H1 (cell line): ENCODE results near the gene THEM5. TPM values are rescaled to one million over a fixed set of nuclear protein-coding genes. Genes with fewer than 3 reads are reported as not detected.

Experiments
- CTCF ChIA-PET: fragments of 300-600 bp; sonication (Branson Sonifier 250); formaldehyde crosslinking; loops from one replicate; lab custom pipeline; 2021; ENCODE audit not compliant: partially characterized antibody; lab: Charles Lee
- POLR2A ChIA-PET: fragments of 300-600 bp; sonication (Branson Sonifier 250); formaldehyde crosslinking; loops from one replicate; lab custom pipeline; 2021; ENCODE audit warnings: inconsistent platforms; ENCODE audit not compliant: partially characterized antibody; lab: Charles Lee
- DNase-seq, 2 experiments: peaks; one replicate each; pipeline versions ENCODE4 v3.0.0 to v3.0.0-alpha.2; 2010 to 2022; ENCODE audit warnings: low spot score in 2 of 2, low read depth in 1 of 2, mixed read lengths in 1 of 2
- FAIRE-seq: peaks from 2 replicates; lab custom pipeline; 2011; peaks lifted over from hg19 to GRCh38; lab: Jason Lieb, UNC
- H2AFZ ChIP-seq: 2 replicates; pipeline ENCODE4 v1.8.1; 2012; ENCODE audit warnings: low read length, inconsistent platforms
- H2AK5ac ChIP-seq: 2 replicates; pipeline ENCODE4 v1.6.1; 2013; ENCODE audit warnings: low read depth, low read length
- H2BK120ac ChIP-seq: replicated peaks from 2 replicates; pipeline ENCODE3; 2013; ENCODE audit warnings: low read depth, low read length, inconsistent platforms
- H2BK12ac ChIP-seq: 2 replicates; pipeline ENCODE4 v1.6.1; 2013; ENCODE audit warnings: low read depth, low read length
- H2BK15ac ChIP-seq: 2 replicates; pipeline ENCODE4 v1.6.1; 2013; ENCODE audit warnings: low read length
- H2BK20ac ChIP-seq: 2 replicates; pipeline ENCODE4 v1.6.1; 2013; ENCODE audit warnings: low read length
- H2BK5ac ChIP-seq: 2 replicates; pipeline ENCODE4 v1.6.1; 2013; ENCODE audit warnings: low read depth, low read length
- H3K14ac ChIP-seq: 2 replicates; pipeline ENCODE4 v1.6.1; 2013; ENCODE audit warnings: inconsistent platforms; ENCODE audit not compliant: insufficient read length
- H3K18ac ChIP-seq: 2 replicates; pipeline ENCODE4 v1.6.1; 2013; ENCODE audit warnings: low read length; ENCODE audit errors: extremely low read depth
- H3K23ac ChIP-seq: 2 replicates; pipeline ENCODE4 v1.6.1; 2013; ENCODE audit warnings: inconsistent platforms; ENCODE audit not compliant: insufficient read length
- H3K23me2 ChIP-seq: 2 replicates; pipeline ENCODE4 v1.6.1; 2013; ENCODE audit warnings: low read depth, low read length
- H3K27ac ChIP-seq: 2 replicates; pipeline ENCODE4 v1.6.1; 2011; ENCODE audit warnings: low read depth, low read length, inconsistent platforms
- H3K27me3 ChIP-seq, 4 experiments: replicated peaks in 1 of 4; 1 replicate in 1 of 4; 2 replicates in 3 of 4; pipeline versions ENCODE4 v1.6.1 to v1.8.1; 2011 to 2013; ENCODE audit warnings: low read length in 3 of 4, mild to moderate bottlenecking in 3 of 4, inconsistent platforms in 2 of 4, mixed read lengths in 2 of 4, moderate library complexity in 1 of 4; ENCODE audit not compliant: control insufficient read depth in 3 of 4, insufficient read depth in 3 of 4; ENCODE audit errors: extremely low read depth in 1 of 4
- H3K36me3 ChIP-seq, 4 experiments: 2 replicates each; pipeline versions ENCODE4 v1.6.1 to v1.8.1; 2011 to 2013; ENCODE audit warnings: mild to moderate bottlenecking in 4 of 4, low read length in 3 of 4, moderate library complexity in 2 of 4, control low read depth in 1 of 4, inconsistent platforms in 1 of 4; ENCODE audit not compliant: insufficient read depth in 4 of 4, control insufficient read depth in 2 of 4
- H3K4ac ChIP-seq: replicated peaks from 2 replicates; pipeline ENCODE3; 2013; ENCODE audit warnings: low read length, low read depth, mixed read lengths, inconsistent platforms; ENCODE audit not compliant: insufficient read length
- H3K4me1 ChIP-seq, 4 experiments: replicated peaks in 1 of 4; 1 replicate in 1 of 4; 2 replicates in 3 of 4; pipeline versions ENCODE4 v1.6.1 to v1.8.1; 2011 to 2013; ENCODE audit warnings: low read length in 3 of 4, inconsistent platforms in 2 of 4, mixed read lengths in 1 of 4; ENCODE audit not compliant: insufficient read depth in 4 of 4, control insufficient read depth in 3 of 4
- H3K4me2 ChIP-seq, 2 experiments: 2 replicates each; pipeline versions ENCODE4 v1.6.1 to v1.8.1; 2011 to 2013; ENCODE audit warnings: low read depth in 2 of 2, low read length in 2 of 2, control low read depth in 1 of 2, inconsistent platforms in 1 of 2, mild to moderate bottlenecking in 1 of 2; ENCODE audit not compliant: insufficient read depth in 1 of 2
- H3K4me3 ChIP-seq, 4 experiments: fragments of 200-600, 300-600 bp in 1 of 4; sonication (generic), shearing (Covaris generic), sonication (Bioruptor Twin) in 1 of 4; 2 replicates each; pipeline versions ENCODE4 v1.5.1 to v1.8.1; 2011 to 2016; ENCODE audit warnings: low read length in 4 of 4, low read depth in 3 of 4, control low read depth in 2 of 4, inconsistent platforms in 2 of 4, mild to moderate bottlenecking in 2 of 4, mixed read lengths in 1 of 4, moderate library complexity in 1 of 4; ENCODE audit not compliant: insufficient read depth in 2 of 4; ENCODE audit errors: extremely low read depth in 1 of 4
- H3K56ac ChIP-seq: replicated peaks from 2 replicates; pipeline ENCODE3; 2013; ENCODE audit warnings: low read depth, mild to moderate bottlenecking, mixed read lengths, low read length, inconsistent platforms; ENCODE audit not compliant: insufficient read length
- H3K79me1 ChIP-seq: 2 replicates; pipeline ENCODE4 v1.6.1; 2013; ENCODE audit warnings: low read depth, low read length, control low read depth
- H3K79me2 ChIP-seq, 2 experiments: 2 replicates each; pipeline versions ENCODE4 v1.6.1 to v1.8.1; 2012 to 2013; ENCODE audit warnings: low read length in 2 of 2, mild to moderate bottlenecking in 2 of 2, inconsistent platforms in 1 of 2; ENCODE audit not compliant: insufficient read depth in 2 of 2, control insufficient read depth in 1 of 2
- H3K9ac ChIP-seq, 4 experiments: replicated peaks in 1 of 4; 1 replicate in 1 of 4; 2 replicates in 3 of 4; pipeline versions ENCODE4 v1.6.1 to v1.8.1; 2011 to 2013; ENCODE audit warnings: low read depth in 3 of 4, low read length in 3 of 4, control low read depth in 2 of 4, mild to moderate bottlenecking in 2 of 4, moderate library complexity in 2 of 4, inconsistent platforms in 1 of 4; ENCODE audit errors: extremely low read depth in 1 of 4
- H3K9me3 ChIP-seq, 2 experiments: 2 replicates each; pipeline versions ENCODE4 v1.6.1 to v1.8.1; 2012 to 2013; ENCODE audit warnings: mild to moderate bottlenecking in 2 of 2, moderate library complexity in 2 of 2, control low read depth in 1 of 2, inconsistent platforms in 1 of 2, low read depth in 1 of 2, low read length in 1 of 2, mixed read lengths in 1 of 2; ENCODE audit not compliant: insufficient read depth in 2 of 2
- H4K20me1 ChIP-seq, 2 experiments: replicated peaks in 1 of 2; 2 replicates each; pipeline versions ENCODE3 to v1.8.1; 2011 to 2013; ENCODE audit warnings: inconsistent platforms in 2 of 2, low read length in 2 of 2, mild to moderate bottlenecking in 1 of 2; ENCODE audit not compliant: insufficient read depth in 2 of 2, control insufficient read depth in 1 of 2
- H4K5ac ChIP-seq: 2 replicates; pipeline ENCODE4 v1.6.1; 2013; ENCODE audit warnings: low read length, low read depth, mixed read lengths, inconsistent platforms; ENCODE audit not compliant: insufficient read length
- H4K8ac ChIP-seq: 2 replicates; pipeline ENCODE4 v1.8.0; 2013; ENCODE audit warnings: mild to moderate bottlenecking, moderate library complexity, low read length, inconsistent platforms; ENCODE audit not compliant: insufficient read depth; ENCODE audit errors: extremely low read depth
- H4K91ac ChIP-seq: replicated peaks from 2 replicates; pipeline ENCODE3; 2013; ENCODE audit warnings: low read length, mixed read lengths, inconsistent platforms; ENCODE audit not compliant: insufficient read length
- CBX8 ChIP-seq: fragments of 300-800, 300-1000 bp; sonication (generic); IDR thresholded peaks from 2 replicates; pipeline ENCODE4 v1.7.1; 2016; ENCODE audit warnings: low read depth, low read length, borderline replicate concordance
- CEBPB ChIP-seq: IDR thresholded peaks from 2 replicates; pipeline ENCODE4 v1.6.1; 2012; ENCODE audit warnings: low read depth, low read length
- CHD1 ChIP-seq: IDR thresholded peaks from 2 replicates; pipeline ENCODE4 v1.6.1; 2012; ENCODE audit warnings: low read depth, low read length, improper control_type of control experiment
- CHD2 ChIP-seq: IDR thresholded peaks from 2 replicates; pipeline ENCODE4 v1.6.1; 2012; ENCODE audit warnings: low read length, improper control_type of control experiment
- EZH2 ChIP-seq: fragments of 200-600 bp; sonication (generic); IDR thresholded peaks from 2 replicates; pipeline ENCODE4 v1.7.1; 2012; ENCODE audit warnings: low read depth, mild to moderate bottlenecking, moderate library complexity, low read length, inconsistent platforms; ENCODE audit not compliant: severe bottlenecking
- JUND ChIP-seq: IDR thresholded peaks from 2 replicates; pipeline ENCODE4 v1.6.1; 2011; ENCODE audit warnings: mild to moderate bottlenecking, improper control_type of control experiment, low read length
- KDM1A ChIP-seq: fragments of 200-600, 300-600 bp; sonication (generic); IDR thresholded peaks from 2 replicates; pipeline ENCODE4 v1.7.1; 2016; ENCODE audit warnings: mild to moderate bottlenecking, low read length, borderline replicate concordance
- NANOG ChIP-seq: IDR thresholded peaks from 2 replicates; pipeline ENCODE4 v1.6.1; 2011; ENCODE audit warnings: low read length, low read depth, mild to moderate bottlenecking, inconsistent platforms; ENCODE audit not compliant: insufficient read depth, poor library complexity, severe bottlenecking
- POLR2A ChIP-seq, 2 experiments: IDR thresholded peaks; 1 replicate in 1 of 2; 2 replicates in 1 of 2; pipeline ENCODE4 v1.6.1; 2011; ENCODE audit warnings: low read depth in 2 of 2, low read length in 2 of 2, mild to moderate bottlenecking in 2 of 2; ENCODE audit errors: control extremely low read depth in 1 of 2
- SAP30 ChIP-seq: fragments of 300-600 bp; sonication (generic); IDR thresholded peaks from 2 replicates; pipeline ENCODE4 v1.7.1; 2012; ENCODE audit warnings: low read length, moderate library complexity, mild to moderate bottlenecking, inconsistent platforms; ENCODE audit not compliant: insufficient read depth, insufficient replicate concordance
- SIN3A ChIP-seq, 2 experiments: IDR thresholded peaks in 1 of 2; conservative IDR thresholded peaks in 1 of 2; 2 replicates each; pipeline ENCODE4 v1.6.1; 2011 to 2012; ENCODE audit warnings: low read length in 2 of 2, improper control_type of control experiment in 1 of 2, low read depth in 1 of 2, mild to moderate bottlenecking in 1 of 2
- SRF ChIP-seq: IDR thresholded peaks from 2 replicates; pipeline ENCODE4 v1.6.1; 2011; ENCODE audit warnings: mild to moderate bottlenecking, low read depth, low read length, moderate library complexity
- TAF7 ChIP-seq: optimal IDR thresholded peaks from 2 replicates; pipeline ENCODE3; 2011; ENCODE audit warnings: low read depth, mild to moderate bottlenecking, inconsistent platforms, low read length, moderate library complexity, borderline replicate concordance
- YY1 ChIP-seq: IDR thresholded peaks from 2 replicates; pipeline ENCODE4 v1.6.1; 2011; ENCODE audit warnings: low read depth, mild to moderate bottlenecking, low read length
- WGBS, 2 experiments: shearing (Covaris generic) in 1 of 2; methylation state at CpG; one replicate each; pipeline versions ENCODE4 v1.1.6 to v1.1.7; 2013 to 2015; ENCODE audit warnings: low lambda C conversion rate in 2 of 2, mixed read lengths in 2 of 2, inconsistent platforms in 1 of 2, low coverage in 1 of 2, missing lambda C conversion rate in 1 of 2; ENCODE audit not compliant: insufficient replicate concordance in 2 of 2, insufficient coverage in 1 of 2, insufficient read length in 1 of 2; ENCODE audit errors: extremely low coverage in 1 of 2, missing lambda C conversion rate in 1 of 2; 5-methylcytosine and 5-hydroxymethylcytosine counted together
- polyA plus RNA-seq, 7 experiments: library from polyadenylated mRNA; depleted of rRNA in 3 of 7; stranded (reverse) in 5 of 7; unstranded in 2 of 7; fragments of >200 nt in 5 of 7; fragments of 200-250 nt in 2 of 7; gene quantifications; 1 replicate in 5 of 7; 2 replicates in 1 of 7; 4 replicates in 1 of 7; pipeline versions ENCODE4 v1.2.1 to v1.2.3, GENCODE V29; 2011 to 2013; ENCODE audit warnings: missing spikeins in 2 of 7, mixed read lengths in 2 of 7
- total RNA-seq: library from RNA; stranded (reverse); fragmentation: NEBNext Ultra II Directional; extraction: Animal tissue kit (Norgen Biotek cat#: 25700); gene quantifications from 2 replicates; pipeline ENCODE4 v1.2.1, GENCODE V29; 2021

Gene THEM5
- total and polyA plus RNA-seq, 2 of the 8 experiments (the other 6 are each of a cell fraction or from before 2014, with no cell fraction given): not detected

DNA sequence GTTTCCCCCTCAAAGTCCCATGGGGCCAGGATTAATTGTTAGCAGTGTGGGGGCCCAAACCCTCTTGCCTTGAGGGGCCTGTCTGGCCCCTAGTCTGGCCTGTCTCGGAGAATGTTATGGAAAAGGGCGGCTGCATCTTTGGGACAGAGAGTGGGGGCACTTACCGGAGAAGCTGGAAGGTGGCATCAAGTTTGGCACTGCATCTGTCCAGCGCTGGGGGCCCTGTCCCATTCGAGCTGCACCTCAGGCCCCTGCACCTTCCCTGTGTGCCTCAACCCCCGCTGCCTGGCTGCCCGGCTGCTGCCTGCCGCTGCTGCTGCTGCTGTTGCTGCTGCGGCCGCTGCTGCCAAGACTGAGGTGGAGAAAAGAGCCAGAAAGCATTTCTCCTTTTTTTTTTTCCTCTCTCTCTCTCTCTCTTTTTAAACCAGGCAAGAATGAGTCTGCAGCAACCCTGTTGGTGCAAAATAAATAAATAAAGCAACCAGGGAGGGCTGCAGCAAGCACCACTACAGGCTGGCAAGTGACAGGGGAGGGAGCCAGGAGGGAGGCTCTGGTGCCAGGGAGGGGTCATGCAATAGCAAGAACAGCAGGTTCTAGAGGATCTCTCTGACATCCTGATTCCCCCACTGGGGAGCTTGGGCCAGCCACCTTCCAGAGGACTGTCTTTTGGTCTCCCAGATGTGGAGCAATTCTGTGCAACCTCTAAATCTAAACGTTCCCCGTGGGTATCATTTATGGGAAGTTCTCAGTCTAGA is 48.3 kb downstream of the THEM5 start, which contains the start of gene LINGO4:
TSS of gene LINGO4 (minus strand) at position 354 of the 755 bp plus-strand sequence. CDS start 2,715 bp downstream, outside the sequence.
- Histone ChIP-seq H3K79me1 (no peaks in the 10 kb centered on the region), H3K27ac (no peak within 1 kb of the TSS), H3K23me2 (no peaks in the 10 kb centered on the region), H3K18ac (no peak within 1 kb of the TSS), H2BK20ac (no peak within 1 kb of the TSS), H2BK15ac (no peak within 1 kb of the TSS), H3K36me3 (no peaks in the 10 kb centered on the region), H2BK12ac (no peak within 1 kb of the TSS), H3K79me2 (no peaks in the 10 kb centered on the region), H4K8ac (no peak within 1 kb of the TSS), H2AK5ac (no peak within 1 kb of the TSS), H3K4ac (no peak within 1 kb of the TSS), H3K4me2 (no peak within 1 kb of the TSS), H3K9me3 (no peaks in the 10 kb centered on the region), H3K4me1 (peaks cover 1 to 5% (median 4%) of the 10 kb centered on the region in 4 experiments; a peak in 2 of 7 replicates), H3K9ac (no peak within 1 kb of the TSS), H4K91ac (no peak within 1 kb of the TSS), H2BK5ac (no peak within 1 kb of the TSS), H2AFZ (no peak within 1 kb of the TSS), H3K56ac (no peak within 1 kb of the TSS), H4K5ac (no peak within 1 kb of the TSS), H3K23ac (no peak within 1 kb of the TSS), H3K27me3 (peaks cover 0 to 3% (median 1%) of the 10 kb centered on the region in 4 experiments; a peak in 1 of 7 replicates), H2BK120ac (no peak within 1 kb of the TSS), H4K20me1 (no peaks in the 10 kb centered on the region), H3K4me3 (no peak within 1 kb of the TSS), H3K14ac (no peak within 1 kb of the TSS)
- ChIA-PET CTCF (no interaction called here), POLR2A (no interaction called here)
- no peak for FAIRE-seq
- 85% methylated on average over 12 of the region's 12 CpGs; no CpG with 5 or more reads in 1 of the 2 experiments for WGBS, 2 experiments
- no peak for DNase-seq
- TF ChIP-seq CHD2 (no peak), EZH2 (no peak), CBX8 (no peak), SRF (no peak), CHD1 (no peak), SIN3A (conservative IDR thresholded peaks at IDR 0.05 in 1 of 2, IDR thresholded peaks at IDR 0.05 in 1 of 2; ENCODE audit: low read depth in 1 of 2, low read length in 2 of 2) (no peak), KDM1A (no peak), YY1 (no peak), SAP30 (no peak), JUND (no peak), NANOG (no peak), TAF7 (no peak), POLR2A (IDR thresholded peaks at IDR 0.05; ENCODE audit: control extremely low read depth in 1 of 2, low read depth in 2 of 2, low read length in 2 of 2) (no peak), CEBPB (no peak)
